GM21423 (cell line): ENCODE results near the gene ACSM3.
A peak's percentile ranks its signal among the peaks of the same experiment; 100 is the strongest.
"Not testable (repeated sequence)": the region's sequence is repeated elsewhere in the genome, so short reads cannot be mapped to it uniquely, and the experiment has no call there.

Experiments
- ATAC-seq: cut with Tn5 transposase; IDR thresholded peaks from one replicate; pipeline ENCODE4 v1.9.1; 2021; ENCODE audit warnings: mild to moderate bottlenecking, moderate library complexity; ENCODE audit not compliant: unreplicated experiment

The ACSM3 gene, protein sequence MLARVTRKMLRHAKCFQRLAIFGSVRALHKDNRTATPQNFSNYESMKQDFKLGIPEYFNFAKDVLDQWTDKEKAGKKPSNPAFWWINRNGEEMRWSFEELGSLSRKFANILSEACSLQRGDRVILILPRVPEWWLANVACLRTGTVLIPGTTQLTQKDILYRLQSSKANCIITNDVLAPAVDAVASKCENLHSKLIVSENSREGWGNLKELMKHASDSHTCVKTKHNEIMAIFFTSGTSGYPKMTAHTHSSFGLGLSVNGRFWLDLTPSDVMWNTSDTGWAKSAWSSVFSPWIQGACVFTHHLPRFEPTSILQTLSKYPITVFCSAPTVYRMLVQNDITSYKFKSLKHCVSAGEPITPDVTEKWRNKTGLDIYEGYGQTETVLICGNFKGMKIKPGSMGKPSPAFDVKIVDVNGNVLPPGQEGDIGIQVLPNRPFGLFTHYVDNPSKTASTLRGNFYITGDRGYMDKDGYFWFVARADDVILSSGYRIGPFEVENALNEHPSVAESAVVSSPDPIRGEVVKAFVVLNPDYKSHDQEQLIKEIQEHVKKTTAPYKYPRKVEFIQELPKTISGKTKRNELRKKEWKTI

DNA sequence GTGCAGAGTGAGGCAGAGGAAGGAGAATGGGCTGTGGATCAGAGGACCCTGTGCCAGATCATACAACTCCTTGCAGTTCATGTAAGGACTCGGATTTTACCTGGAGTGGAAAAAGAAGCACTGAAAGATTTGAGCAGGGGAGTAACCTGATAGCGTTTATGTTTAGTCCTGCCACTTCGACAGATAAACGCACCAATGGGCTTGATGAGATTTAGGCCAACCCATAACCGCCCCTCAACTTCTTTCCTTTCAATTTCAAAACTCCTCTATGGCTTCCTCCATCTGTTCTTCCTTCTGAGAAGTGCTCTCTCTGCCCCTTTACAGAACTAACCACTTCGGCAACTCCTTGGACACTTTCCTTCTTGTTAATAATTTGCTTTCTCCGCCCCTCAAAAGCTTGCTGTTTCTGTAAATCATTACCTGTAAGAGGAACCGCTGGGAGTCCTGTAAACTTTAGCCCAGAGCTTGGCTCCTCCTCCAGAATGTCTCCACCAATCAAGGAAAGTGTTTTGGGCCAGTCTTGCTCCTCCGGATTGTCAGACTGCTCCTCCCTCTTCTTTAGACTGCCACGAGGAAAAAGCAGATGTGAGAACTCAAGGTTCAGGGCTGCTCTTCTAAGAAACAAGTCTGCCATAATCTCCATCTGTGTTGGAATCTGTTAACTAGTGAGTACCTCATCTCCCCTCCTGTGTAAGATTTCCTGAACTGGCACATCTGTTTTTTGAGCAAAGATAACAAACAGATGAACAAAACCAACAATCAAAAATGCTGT is at the start of gene ACSM3:
ACSM3 (plus strand) TSS at position 554 of the 772 bp plus-strand sequence. CDS start 6,021 bp downstream, outside the sequence.
- peak; percentile 98 for ATAC-seq

DNA sequence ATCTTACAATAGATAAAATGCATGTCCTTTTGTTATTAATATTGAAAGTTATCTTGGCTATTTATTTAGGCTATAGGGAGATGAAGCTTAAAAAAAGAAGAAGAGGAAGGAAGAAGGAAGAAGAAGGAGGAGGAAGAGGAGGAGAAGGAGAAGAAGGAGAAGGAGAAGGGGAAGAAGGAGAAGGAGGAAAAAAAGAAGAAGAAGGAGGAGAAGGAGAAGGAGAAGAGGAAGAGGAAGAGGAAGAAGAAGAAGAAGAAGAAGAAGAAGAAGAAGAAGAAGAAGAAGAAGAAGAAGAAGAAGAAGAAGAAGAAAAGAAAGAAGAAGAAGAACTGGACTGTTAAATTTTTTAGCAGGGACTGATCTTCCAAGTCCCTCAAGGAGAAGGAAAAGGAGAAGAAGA is 46.1 kb upstream of the ACSM3 start:
- not testable (repeated sequence) for ATAC-seq

DNA sequence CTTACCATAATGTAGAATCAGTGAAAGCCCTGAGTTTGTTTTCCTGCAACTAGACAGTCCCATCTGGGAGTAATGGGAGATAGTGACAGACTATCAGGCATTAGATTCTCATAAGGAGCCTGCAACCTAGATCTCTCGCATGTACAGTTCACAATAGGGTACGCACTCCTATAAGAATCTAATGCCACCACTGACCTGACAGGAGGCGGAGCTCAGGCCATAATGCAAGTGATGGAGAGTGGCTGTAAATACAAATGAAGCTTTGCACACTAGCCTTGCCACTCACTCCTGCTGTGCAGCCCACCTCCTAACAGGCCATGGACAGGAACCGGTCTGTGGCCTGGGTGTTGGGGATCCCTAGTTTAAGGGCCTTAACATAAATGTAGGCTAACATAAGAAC is 43.6 kb upstream of the ACSM3 start:
- ATAC-seq: no peak

DNA sequence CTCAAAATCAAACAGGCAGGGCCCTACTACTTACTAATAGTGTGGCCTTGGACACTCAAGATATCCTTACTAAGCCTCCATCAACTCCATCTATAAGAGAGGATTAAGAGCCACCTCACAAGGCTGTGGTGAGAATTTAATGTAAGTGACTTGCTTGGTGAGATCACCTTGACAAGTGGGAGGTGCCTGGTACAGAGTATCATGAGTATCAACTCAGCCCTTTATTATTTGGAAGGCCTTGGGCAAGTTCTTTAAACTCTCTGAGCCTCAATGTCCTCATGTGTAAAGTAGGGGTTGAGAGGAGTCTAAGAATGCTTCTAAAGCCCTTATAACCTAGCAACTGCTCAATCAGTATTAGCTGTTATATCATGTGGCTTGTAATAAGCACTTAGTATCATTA is 37.2 kb upstream of the ACSM3 start:
- ATAC-seq: no peak

DNA sequence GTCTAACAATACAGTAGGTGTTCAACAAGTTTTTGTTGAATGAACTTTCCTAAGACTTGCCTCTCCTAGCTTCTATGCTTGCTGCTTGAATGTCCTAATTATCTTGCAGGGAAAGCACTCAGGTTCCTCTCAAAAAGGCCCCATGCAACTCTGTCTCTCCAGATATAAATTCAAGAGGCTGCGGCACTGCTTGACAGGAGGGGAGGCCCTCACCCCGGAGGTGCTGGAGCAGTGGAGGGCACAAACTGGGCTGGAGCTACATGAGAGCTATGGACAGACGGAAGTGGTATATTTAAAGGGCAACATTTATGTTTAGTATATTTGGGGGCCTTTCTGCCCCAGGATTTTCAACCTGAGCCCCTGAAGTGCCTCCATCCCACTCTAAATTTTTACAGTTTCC is 36.6 kb upstream of the ACSM3 start:
- no peak for ATAC-seq

DNA sequence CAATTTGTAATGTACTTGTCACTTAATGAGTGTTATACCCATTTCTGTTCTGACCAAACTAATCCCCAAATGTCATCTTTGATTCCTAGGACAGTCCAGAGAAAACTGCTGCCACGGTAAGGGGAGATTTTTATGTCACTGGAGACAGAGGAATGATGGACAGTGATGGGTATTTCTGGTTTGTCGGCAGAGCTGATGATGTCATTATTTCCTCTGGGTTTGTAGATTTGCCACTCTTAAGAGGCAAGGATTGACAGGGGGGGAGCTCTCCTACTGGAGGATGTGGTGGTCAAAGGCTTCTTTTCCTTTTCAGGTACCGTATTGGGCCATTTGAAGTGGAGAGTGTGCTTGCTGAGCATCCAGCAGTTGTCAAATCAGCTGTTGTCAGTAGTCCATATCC is 34.7 kb upstream of the ACSM3 start:
- no peak for ATAC-seq

DNA sequence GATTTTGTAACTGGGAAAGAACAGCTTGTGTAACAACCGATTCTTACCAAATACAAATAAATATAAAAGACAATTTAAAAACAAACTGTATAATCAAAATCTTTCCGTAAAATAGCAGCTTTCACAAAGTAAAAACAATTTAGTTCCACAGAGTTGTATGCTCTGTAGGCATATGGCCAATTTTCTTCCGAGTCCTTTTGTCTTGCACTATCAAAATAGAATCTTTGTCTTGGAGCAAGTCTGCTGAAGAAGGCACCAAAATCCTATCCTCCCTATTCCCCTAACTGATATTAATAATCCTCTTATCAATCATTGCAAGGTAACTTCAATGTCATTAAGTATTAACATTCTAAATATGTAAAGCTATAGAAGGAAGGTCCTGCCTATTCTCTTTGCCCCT is 29.8 kb upstream of the ACSM3 start:
- no peak for ATAC-seq

DNA sequence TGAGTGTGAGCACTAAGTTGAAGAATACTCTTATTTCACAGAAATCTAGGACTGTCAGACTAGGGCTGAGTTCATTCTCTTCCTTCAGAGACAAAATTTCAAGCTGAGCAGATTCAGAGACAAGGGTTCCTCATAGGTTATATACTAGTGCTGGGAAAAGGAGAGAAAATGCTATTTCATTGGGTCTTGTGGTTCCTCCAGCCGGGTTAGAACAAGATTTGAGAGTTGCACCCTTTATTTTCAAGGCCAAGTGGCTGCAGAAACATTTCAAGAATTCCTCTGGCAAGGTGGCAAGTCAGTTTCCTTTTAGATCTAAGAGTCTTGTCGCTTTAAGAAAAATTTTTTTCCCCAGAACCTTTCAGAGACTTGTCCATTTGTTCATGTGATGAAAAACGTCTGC is 29.0 kb upstream of the ACSM3 start:
- no peak for ATAC-seq

DNA sequence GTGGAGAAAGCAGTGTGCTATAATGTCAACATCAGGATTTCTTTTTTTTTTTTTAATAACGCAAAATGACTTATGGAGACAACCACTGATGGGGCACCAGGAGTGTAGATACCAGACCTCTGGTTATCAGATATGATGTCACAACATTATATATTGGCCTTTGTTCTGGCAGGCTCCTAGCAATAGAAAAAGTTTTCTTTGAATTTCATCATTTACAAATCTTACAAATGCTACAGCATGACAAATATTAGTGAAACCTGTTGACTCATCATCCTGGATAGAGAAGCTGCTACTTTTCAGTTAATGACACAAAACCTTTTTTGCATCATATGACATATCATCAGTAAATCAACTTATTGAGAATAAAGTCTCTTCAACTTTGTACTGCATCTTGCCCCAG is 28.3 kb upstream of the ACSM3 start:
- ATAC-seq: no peak

DNA sequence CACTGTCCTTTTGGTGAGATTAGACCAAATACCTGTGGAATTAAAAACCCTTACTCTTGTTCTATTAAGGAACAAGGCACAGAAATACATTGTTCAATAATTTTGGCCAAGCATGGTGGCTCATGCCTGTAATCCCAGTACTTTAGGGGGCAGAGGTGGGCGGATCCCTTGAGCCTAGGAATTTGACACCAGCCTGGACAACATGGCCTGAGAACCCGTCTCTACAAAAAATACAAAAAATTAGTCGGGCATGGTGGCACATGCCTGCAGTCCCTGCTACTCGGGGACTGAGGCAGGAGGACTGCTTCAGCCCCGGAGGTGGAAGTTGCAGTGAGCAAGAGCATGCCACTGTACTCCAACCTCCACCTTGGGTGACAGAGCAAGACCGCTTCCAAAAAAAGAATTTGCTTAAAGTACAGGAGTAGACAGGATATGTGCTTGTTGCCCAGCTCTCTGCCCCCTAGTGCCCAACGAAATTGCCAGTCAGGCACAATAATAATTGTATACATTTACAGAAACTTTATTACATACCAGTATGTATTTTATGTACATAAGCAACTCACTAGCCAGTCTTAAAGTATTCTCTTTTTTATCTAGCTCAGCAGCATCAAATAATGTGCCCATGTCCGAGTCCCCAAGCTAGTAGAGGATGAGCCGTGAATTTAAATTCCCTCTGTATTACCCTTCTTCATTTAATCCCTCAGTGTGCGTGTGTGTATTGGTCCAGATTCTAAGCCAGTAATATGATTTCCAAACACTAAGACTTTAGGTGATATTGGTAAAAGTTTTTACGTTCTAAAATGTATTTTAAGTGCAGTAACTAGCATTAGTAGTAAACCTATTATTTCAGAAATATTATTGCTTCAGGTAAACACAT is 23.6 kb upstream of the ACSM3 start:
- no peak for ATAC-seq

DNA sequence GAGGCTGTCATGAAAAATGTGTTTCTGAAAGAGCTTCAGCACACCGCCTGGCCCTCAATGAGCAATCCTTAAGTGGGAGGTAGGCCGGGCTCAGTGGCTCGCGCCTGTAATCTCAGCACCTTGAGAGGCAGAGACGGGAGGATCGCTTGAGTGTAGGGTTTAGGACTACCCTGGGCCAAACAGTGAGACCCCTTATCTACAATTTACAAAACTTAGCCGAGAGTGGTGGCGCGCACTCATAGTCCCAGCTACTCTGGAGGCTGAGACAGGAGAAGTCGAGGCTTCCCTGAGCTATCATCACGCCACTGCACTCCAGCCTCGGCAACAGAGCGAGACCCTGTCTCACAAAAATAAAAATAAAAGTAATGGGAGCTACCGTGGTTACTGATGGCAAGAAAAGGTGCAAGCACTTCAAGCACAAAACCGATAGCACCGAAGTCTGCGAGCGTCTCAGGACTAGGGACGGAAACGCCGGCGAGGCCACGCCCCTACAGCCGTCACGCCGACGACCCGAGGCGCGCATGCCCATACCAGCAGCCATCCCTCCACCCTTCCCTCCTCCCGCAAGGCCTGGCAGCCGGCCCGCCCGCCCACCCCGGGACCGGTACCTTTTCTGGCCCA is 22.8 kb upstream of the ACSM3 start:
- peak; percentile 80 for ATAC-seq

DNA sequence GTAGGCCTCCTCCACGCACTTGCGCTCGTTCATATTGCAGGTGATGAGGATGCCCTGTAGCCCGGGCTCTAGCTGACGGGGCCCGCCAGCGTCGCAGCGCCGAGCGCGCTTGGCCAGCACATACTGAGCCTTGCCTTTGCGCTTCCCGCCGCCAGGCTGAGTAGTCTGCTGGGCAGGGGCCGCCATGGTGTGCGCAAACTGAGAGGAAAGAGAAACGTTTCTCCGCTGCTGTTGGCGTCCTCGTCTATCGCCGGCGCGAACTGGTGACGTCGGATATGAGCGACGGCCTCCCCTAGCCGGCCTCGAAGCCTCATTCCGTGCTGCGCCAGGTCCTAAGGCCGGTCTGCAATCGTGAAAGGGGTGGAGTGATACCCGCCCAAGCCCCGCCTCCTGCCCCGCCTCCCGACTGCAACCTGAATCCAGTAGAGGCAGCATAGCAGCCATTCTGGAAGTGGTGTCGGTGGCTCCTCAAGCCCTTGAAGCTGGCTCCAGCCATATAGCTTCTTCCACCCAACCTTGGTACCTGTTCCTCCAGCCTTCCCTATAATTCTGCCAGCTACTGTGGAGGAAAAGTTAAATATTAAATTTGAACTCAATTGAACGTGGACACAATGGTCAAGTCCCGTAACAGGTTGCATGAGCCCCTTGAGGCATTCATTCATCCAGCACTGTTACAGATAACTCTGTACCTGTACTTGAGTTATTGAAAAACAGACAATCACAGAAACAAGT is 22.1 kb upstream of the ACSM3 start, which contains the start of gene THUMPD1:
THUMPD1 (minus strand) TSS at position 265 of the 732 bp plus-strand sequence; CDS start at position 186, 79 bp downstream.
- peak; percentile 82 for ATAC-seq

DNA sequence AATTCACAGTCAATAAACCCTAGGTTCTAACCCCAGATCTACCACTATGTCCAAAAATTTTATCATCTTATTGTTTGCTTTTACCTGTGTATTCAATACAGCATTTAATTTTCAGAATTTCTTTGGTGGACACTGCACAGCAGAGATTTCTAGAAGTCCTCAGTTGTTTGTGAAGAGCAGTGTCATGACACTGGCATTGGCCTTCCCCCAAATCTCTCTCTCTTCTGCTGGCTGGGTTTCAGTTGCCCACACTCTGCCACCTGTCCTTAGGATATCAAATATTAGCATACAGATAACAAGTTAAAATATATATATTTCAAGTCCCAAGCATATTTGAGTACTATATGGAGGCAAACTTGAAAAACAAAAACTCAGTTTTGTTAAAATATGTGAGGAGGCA is 20.2 kb upstream of the ACSM3 start:
- no peak for ATAC-seq

DNA sequence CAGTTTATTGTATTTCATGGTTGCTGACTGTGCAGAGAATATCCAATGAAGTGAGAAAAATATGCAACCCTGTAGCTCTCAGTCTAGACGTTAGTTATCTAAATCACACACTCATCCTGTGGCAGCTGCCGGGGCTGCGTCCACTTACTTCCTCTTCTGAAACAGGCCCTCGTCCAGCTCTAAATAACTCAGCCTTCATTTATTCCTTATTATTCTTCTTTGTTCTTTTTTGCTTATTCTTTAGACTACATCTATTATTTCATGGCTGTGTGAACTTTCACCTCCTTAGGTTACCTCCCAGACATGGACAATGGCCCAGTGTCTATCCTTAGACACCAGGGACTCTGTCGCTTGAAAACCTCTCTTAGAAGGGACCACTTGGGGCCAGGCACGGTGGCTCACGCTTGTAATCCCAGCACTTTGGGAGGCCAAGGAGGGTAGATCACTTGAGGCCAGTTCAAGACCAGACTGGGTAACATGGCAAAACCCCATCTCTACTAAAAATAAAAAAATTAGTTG is 18.8 kb upstream of the ACSM3 start:
- no peak for ATAC-seq

DNA sequence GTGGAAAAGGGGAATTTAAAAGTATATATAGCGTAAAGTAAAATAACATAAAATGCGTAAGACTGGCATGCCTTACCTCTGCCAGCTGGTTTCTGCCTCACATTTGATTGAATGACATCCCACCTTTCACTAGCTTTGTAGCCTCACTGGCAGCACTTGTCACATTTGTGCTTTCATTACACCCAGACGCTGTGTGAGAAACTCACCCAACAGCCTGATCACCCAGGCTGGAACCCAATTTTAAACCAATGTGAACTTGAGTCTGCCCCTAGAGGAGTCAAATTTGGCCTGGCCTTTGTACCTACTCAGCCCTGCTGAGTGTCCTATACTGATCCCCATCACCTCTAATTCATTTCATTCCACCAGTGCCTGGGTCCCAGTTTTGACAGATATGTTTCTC is 17.4 kb upstream of the ACSM3 start:
- no peak for ATAC-seq

DNA sequence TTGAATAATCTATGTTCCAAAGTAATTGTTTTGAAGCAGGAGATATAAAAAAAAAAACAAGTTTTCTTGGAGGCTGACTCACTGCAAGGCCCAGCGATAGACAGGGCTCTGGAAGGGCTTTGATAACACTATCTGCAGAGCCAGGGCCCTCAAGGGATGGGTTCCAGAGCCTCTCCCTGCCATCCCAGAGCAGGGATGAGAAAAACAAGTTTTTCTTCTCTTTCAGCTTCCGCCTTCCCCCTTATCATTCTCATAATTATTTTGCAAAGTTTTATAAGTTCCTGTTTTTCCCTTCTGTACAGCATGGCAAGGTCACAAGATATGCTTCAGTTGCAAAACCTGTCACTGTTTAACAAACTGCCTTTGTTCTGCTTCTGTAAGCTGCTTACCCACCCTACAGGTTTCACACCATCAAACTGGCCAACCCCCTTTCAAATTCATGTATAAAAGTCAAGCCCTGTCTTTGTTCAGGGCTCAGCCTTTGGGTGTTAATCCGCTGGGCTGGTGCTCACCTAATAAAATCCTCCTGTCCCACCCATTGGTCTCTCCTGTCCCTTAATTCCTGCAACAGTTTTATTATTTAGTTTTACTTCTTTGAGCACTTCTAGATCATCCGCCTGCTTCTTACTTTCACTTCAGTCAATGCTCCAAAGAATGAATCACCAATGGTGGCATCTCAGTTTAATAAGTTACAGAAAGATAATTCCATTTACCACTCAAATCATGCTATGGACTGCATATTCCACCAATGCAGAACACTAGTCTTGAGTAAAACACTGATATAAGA is 16.6 kb upstream of the ACSM3 start:
- peak; percentile 69 for ATAC-seq

DNA sequence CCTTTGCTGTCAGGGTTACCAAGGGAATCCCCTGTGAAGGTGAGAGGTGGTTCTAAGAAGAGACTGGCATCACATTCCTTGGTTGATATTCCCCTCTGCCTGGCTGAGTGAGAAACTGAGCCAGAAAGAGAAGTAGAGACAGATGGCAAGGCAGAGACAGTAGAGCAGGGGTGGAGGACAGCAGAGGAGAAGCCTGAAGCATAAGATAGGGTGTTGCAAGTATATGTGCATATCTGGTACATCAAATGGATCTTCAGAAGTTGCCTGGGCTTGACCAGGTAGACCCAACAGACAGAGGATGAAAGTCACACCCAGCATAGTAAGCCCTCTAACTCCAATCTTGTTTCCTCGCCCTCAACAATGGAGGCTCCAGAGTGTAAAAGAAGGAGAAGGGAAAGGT is 14.3 kb upstream of the ACSM3 start:
- ATAC-seq: no peak

DNA sequence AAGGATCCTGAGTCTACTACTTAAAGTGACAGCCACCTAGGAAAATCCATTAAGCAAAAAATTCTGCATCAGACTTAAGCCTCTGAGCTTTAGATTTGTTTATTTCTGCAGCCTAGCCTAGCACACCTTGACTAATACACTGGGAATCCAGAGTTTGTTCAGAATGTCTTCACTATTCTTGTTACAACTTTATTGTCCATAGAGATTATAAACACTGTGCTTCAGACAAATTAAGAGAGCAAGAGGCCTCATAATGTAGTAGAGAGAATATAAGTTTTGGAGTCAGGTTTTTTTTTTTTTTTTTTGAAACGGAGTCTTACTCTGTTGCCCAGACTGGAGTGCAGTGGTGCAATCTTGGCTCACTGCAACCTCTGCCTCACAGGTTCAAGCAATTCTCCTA is 13.3 kb upstream of the ACSM3 start:
- ATAC-seq: no peak

DNA sequence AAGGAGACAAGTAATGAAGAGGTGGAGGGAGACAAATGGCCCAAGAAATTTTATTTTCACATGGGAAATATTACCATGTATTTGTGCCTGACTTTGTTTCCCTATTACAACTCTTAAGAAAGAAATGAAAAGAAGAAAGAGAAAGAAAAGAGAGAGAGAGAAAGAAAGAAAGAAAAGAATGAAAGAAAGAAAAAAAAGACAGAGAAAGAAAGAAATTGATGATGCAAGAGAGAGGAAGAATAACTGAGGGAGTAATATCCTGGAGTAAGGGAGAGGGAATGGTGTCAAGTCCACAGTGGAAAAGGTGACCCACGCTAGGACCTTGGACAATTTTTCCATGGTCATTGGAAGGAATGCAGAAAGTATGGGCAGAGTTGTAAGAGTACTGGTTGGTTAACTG is 10.1 kb upstream of the ACSM3 start:
- no peak for ATAC-seq
